Stimulated activated CD8-positive, alpha-beta memory T cell treated with anti-CD3 and anti-CD28 coated beads, Interleukin-7, amount 100 ng/mL, for 24 hours (primary cell): ENCODE data around the gene MAML1.
"Not testable (repeated sequence)": the region's sequence is repeated elsewhere in the genome, so short reads cannot be mapped to it uniquely, and the experiment has no call there.

ENCODE experiments used
- DNase-seq: peaks from one replicate; pipeline ENCODE4 v3.0.0-alpha.2; 2020; ENCODE audit warnings: low read depth

Gene MAML1

GRCh38 chr5:179769271-179769670 is 36.6 kb downstream of the MAML1 start:
- no peak for DNase-seq

- no peak for DNase-seq
These were observed 37.2 kb downstream of the MAML1 start for GRCh38 chr5:179769796-179770195.

GRCh38 chr5:179771311-179771895 is 38.8 kb downstream of the MAML1 start:
- no peak for DNase-seq

GRCh38 chr5:179772351-179772750 is 39.7 kb downstream of the MAML1 start:
- no peak for DNase-seq

GRCh38 chr5:179773686-179774040 is 41.0 kb downstream of the MAML1 start:
- DNase-seq = no peak

GRCh38 chr5:179774442-179774841 is 41.8 kb downstream of the MAML1 start:
- DNase-seq = no peak

- DNase-seq = no peak
These were observed 43.9 kb downstream of the MAML1 start for GRCh38 chr5:179776411-179776938.

GRCh38 chr5:179777456-179777855 is 44.8 kb downstream of the MAML1 start:
- DNase-seq = no peak

GRCh38 chr5:179777909-179778308 is 45.3 kb downstream of the MAML1 start:
- no peak for DNase-seq

GRCh38 chr5:179778591-179778990 is 46.0 kb downstream of the MAML1 start:
- no peak for DNase-seq

GRCh38 chr5:179779826-179780225 is 47.2 kb downstream of the MAML1 start:
- DNase-seq = no peak

GRCh38 chr5:179780362-179780761 is 47.7 kb downstream of the MAML1 start:
- DNase-seq = no peak

GRCh38 chr5:179781846-179782245 is 49.2 kb downstream of the MAML1 start:
- no peak for DNase-seq

GRCh38 chr5:179783128-179783527 is 50.5 kb downstream of the MAML1 start:
- no peak for DNase-seq

- DNase-seq = no peak
These were observed 54.2 kb downstream of the MAML1 start for GRCh38 chr5:179786861-179787260.

GRCh38 chr5:179788193-179788854 is 55.7 kb downstream of the MAML1 start:
- DNase-seq = no peak

GRCh38 chr5:179789278-179789677 is 56.7 kb downstream of the MAML1 start:
- DNase-seq = not testable (repeated sequence)

- DNase-seq = no peak
These were observed 59.4 kb downstream of the MAML1 start for GRCh38 chr5:179791881-179792611.

GRCh38 chr5:179792612-179793467 is 60.2 kb downstream of the MAML1 start:
- no peak for DNase-seq

- DNase-seq = no peak
These were observed 61.0 kb downstream of the MAML1 start, which contains the start of gene LTC4S for GRCh38 chr5:179793468-179794139. Gene LTC4S (plus strand): TSS chr5:179793986. CDS start chr5:179794081, 95 bp downstream.

GRCh38 chr5:179794171-179794570 is 61.5 kb downstream of the MAML1 start:
- no peak for DNase-seq

GRCh38 chr5:179794575-179794974 is 62.0 kb downstream of the MAML1 start:
- no peak for DNase-seq
